ENCODE results near the gene MIEN1. TPM values are rescaled to one million over a fixed set of nuclear protein-coding genes. Genes with fewer than 3 reads are reported as not detected.

The MIEN1 gene
- total RNA-seq, 4 donors from 2014 or later, result 99.3 to 215 (median 109) TPM

GRCh38 chr17:39739885-39740356 is 9.6 kb upstream of the MIEN1 start:
- no peaks in the 10 kb centered on the region for H3K9me3 ChIP-seq
- no peaks in the 10 kb centered on the region for H3K36me3 ChIP-seq
- WGBS, 2 donors (ENCODE audit: low coverage in 1 of 2), result 28% methylated on average over 9 of the region's 9 CpGs; no CpG with 5 or more reads in 1 of the 2 donors
- in situ Hi-C loops (cut with MboI; ENCODE audit: low pct_ligation_motif_present in 1 of 4, low pct_unique_long_range_greater_than_20kb in 1 of 4, low sequenced_read_pairs in 3 of 4), result loop anchor here in 2 of 4 donors (10.0 to 25.0 kb wide), 2 partner anchors 103 to 115 kb away; partner anchors contain the start of genes PPP1R1B (in 2 of the 2) and STARD3 (in 1 of the 2)
- intact Hi-C loops (cut with DNase I; ENCODE audit: low total_unique reads), result loop anchor here (10.0 kb wide), 1 partner anchor 195 kb away; no protein-coding TSS in a partner anchor
- DNase-seq, result no peak
- H3K4me1 ChIP-seq, result peaks cover 5 to 55% (median 32%) of the 10 kb centered on the region in 4 donors
- peaks cover 39% of the 10 kb centered on the region for H3K27me3 ChIP-seq
- H3K4me3 ChIP-seq, result peak overlapping the region in 3 of 4 donors; percentile 42 to 63 (median 50)
- TF ChIP-seq POLR2AphosphoS5 (IDR thresholded peaks at IDR 0.05) (no peak), POLR2A (IDR thresholded peaks at IDR 0.05) (no peak), EP300 (IDR thresholded peaks at IDR 0.05; ENCODE audit: low read depth) (no peak), CTCF (IDR thresholded peaks at IDR 0.05) (no peak)
- peak overlapping the region; percentile 83 to 92 (median 90) for H3K27ac ChIP-seq

- Histone ChIP-seq H3K27me3 (peaks cover 39% of the 10 kb centered on the region), H3K9me3 (no peaks in the 10 kb centered on the region), H3K27ac (peak overlapping the region; percentile 83 to 92 (median 90)), H3K4me1 (peaks cover 5 to 55% (median 32%) of the 10 kb centered on the region in 4 donors), H3K36me3 (no peaks in the 10 kb centered on the region), H3K4me3 (peak overlapping the region; percentile 5 to 63 (median 46))
- in situ Hi-C loops (cut with MboI; ENCODE audit: low pct_ligation_motif_present in 1 of 4, low pct_unique_long_range_greater_than_20kb in 1 of 4, low sequenced_read_pairs in 3 of 4), result loop anchor here in 1 of 4 donors (25.0 kb wide), 1 partner anchor 102 kb away; the partner anchor contains the start of genes PPP1R1B and STARD3
- DNase-seq, result peak; percentile 91
- intact Hi-C loops (cut with DNase I; ENCODE audit: low total_unique reads), result no loop called here
- WGBS, 2 donors (ENCODE audit: low coverage in 1 of 2), result 4 to 5% methylated on average over 4 to 22 of the region's 32 CpGs
- TF ChIP-seq CTCF (IDR thresholded peaks at IDR 0.05) (no peak), EP300 (IDR thresholded peaks at IDR 0.05; ENCODE audit: low read depth) (peak; percentile 17), POLR2AphosphoS5 (IDR thresholded peaks at IDR 0.05) (peak; percentile 24 to 77 (median 68)), POLR2A (IDR thresholded peaks at IDR 0.05) (peak; percentile 67)
Observed at GRCh38 chr17:39738983-39739884, 8.9 kb upstream of the MIEN1 start.

GRCh38 chr17:39738568-39738901 is 8.2 kb upstream of the MIEN1 start:
- TF ChIP-seq POLR2AphosphoS5 (IDR thresholded peaks at IDR 0.05) (peak in 2 of 3 donors; percentile 19 to 61), POLR2A (IDR thresholded peaks at IDR 0.05) (no peak)
- WGBS, 2 donors (ENCODE audit: low coverage in 1 of 2), result 4% methylated on average over 13 of the region's 13 CpGs; no CpG with 5 or more reads in 1 of the 2 donors
- no peaks in the 10 kb centered on the region for H3K9me3 ChIP-seq
- intact Hi-C loops (cut with DNase I; ENCODE audit: low total_unique reads) (no loop called here), in situ Hi-C loops (cut with MboI; ENCODE audit: low pct_ligation_motif_present in 1 of 4, low pct_unique_long_range_greater_than_20kb in 1 of 4, low sequenced_read_pairs in 3 of 4) (loop anchor here in 1 of 4 donors (25.0 kb wide), 1 partner anchor 101 kb away; the partner anchor contains the start of genes PPP1R1B and STARD3)
- peaks cover 39% of the 10 kb centered on the region for H3K27me3 ChIP-seq
- H3K36me3 ChIP-seq, result no peaks in the 10 kb centered on the region
- peak overlapping the region; percentile 83 to 92 (median 90) for H3K27ac ChIP-seq
- peak overlapping the region; percentile 21 to 63 (median 46) for H3K4me3 ChIP-seq
- H3K4me1 ChIP-seq, result peaks cover 5 to 55% (median 32%) of the 10 kb centered on the region in 4 donors
- peak; percentile 76 for DNase-seq

- in situ Hi-C loops (cut with MboI; ENCODE audit: low pct_ligation_motif_present in 1 of 4, low pct_unique_long_range_greater_than_20kb in 1 of 4, low sequenced_read_pairs in 3 of 4) (loop anchor here in 1 of 4 donors (25.0 kb wide), 1 partner anchor 101 kb away; the partner anchor contains the start of genes PPP1R1B and STARD3), intact Hi-C loops (cut with DNase I; ENCODE audit: low total_unique reads) (no loop called here)
- Histone ChIP-seq H3K27ac (peak within 1 kb of the TSS; percentile 83 to 92 (median 90)), H3K27me3 (peaks cover 39% of the 10 kb centered on the region), H3K9me3 (no peaks in the 10 kb centered on the region), H3K4me3 (peak within 1 kb of the TSS; percentile 21 to 63 (median 46)), H3K4me1 (peaks cover 5 to 55% (median 32%) of the 10 kb centered on the region in 4 donors), H3K36me3 (no peaks in the 10 kb centered on the region)
- peak; percentile 81 to 91 (median 85) for TF ChIP-seq POLR2AphosphoS5 (IDR thresholded peaks at IDR 0.05)
- no peak for TF ChIP-seq EP300 (IDR thresholded peaks at IDR 0.05; ENCODE audit: low read depth)
- no peak for TF ChIP-seq CTCF (IDR thresholded peaks at IDR 0.05)
- TF ChIP-seq POLR2A (IDR thresholded peaks at IDR 0.05), result peak; percentile 87
- WGBS, 2 donors (ENCODE audit: low coverage in 1 of 2), result 18% methylated on average over 27 of the region's 34 CpGs; no CpG with 5 or more reads in 1 of the 2 donors
- DNase-seq, result peak; percentile 89
Observed at GRCh38 chr17:39737760-39738567, 7.6 kb upstream of the MIEN1 start, which contains the start of gene GRB7. Gene GRB7 (plus strand): TSS chr17:39737938. CDS start chr17:39742302, 4,364 bp downstream.

All from transverse colon (tissue), 4 donors.